ENCODE results near the gene BRF1.

GRCh38 chr14:105201925-105202513, 98.8 kb downstream of the BRF1 start:
- no peak for TF ChIP-seq CTCF (IDR thresholded peaks at IDR 0.05)
- TF ChIP-seq POLR2A (IDR thresholded peaks at IDR 0.05) = no peak

All from thyroid gland (tissue), 4 donors.